Measurements from ENCODE around the gene TBX19.
"Not testable (repeated sequence)": the region's sequence is repeated elsewhere in the genome, so short reads cannot be mapped to it uniquely, and the experiment has no call there.

Gene TBX19

GRCh38 chr1:168344517-168344916 is 63.8 kb downstream of the TBX19 start:
- H3K9me3 ChIP-seq (ENCODE audit: control insufficient read depth, insufficient read depth, low read length) = no peaks in the 10 kb centered on the region
- no peaks in the 10 kb centered on the region for H3K4me1 ChIP-seq (ENCODE audit: control insufficient read depth, insufficient read depth, low read length)
- H3K4me3 ChIP-seq (ENCODE audit: low read depth, low read length) = no peak overlapping the region
- H3K27me3 ChIP-seq (ENCODE audit: control insufficient read depth, insufficient read depth, low read length) = no peaks in the 10 kb centered on the region
- no peaks in the 10 kb centered on the region for H3K36me3 ChIP-seq (ENCODE audit: control insufficient read depth, insufficient read depth, low read length)
- H3K9ac ChIP-seq (ENCODE audit: low read depth, low read length) = no peak overlapping the region

- Histone ChIP-seq H3K9ac (ENCODE audit: low read depth, low read length) (no peak overlapping the region), H3K9me3 (ENCODE audit: control insufficient read depth, insufficient read depth, low read length) (no peaks in the 10 kb centered on the region), H3K4me3 (ENCODE audit: low read depth, low read length) (no peak overlapping the region), H3K27me3 (ENCODE audit: control insufficient read depth, insufficient read depth, low read length) (no peaks in the 10 kb centered on the region), H3K36me3 (ENCODE audit: control insufficient read depth, insufficient read depth, low read length) (no peaks in the 10 kb centered on the region), H3K4me1 (ENCODE audit: control insufficient read depth, insufficient read depth, low read length) (no peaks in the 10 kb centered on the region)
These were observed 65.3 kb downstream of the TBX19 start for GRCh38 chr1:168345939-168346338.

GRCh38 chr1:168347630-168348029 is 67.0 kb downstream of the TBX19 start:
- Histone ChIP-seq H3K4me1 (ENCODE audit: control insufficient read depth, insufficient read depth, low read length) (no peaks in the 10 kb centered on the region), H3K27me3 (ENCODE audit: control insufficient read depth, insufficient read depth, low read length) (no peaks in the 10 kb centered on the region), H3K9me3 (ENCODE audit: control insufficient read depth, insufficient read depth, low read length) (no peaks in the 10 kb centered on the region), H3K36me3 (ENCODE audit: control insufficient read depth, insufficient read depth, low read length) (no peaks in the 10 kb centered on the region), H3K4me3 (ENCODE audit: low read depth, low read length) (no peak overlapping the region), H3K9ac (ENCODE audit: low read depth, low read length) (no peak overlapping the region)

GRCh38 chr1:168348146-168348709 is 67.6 kb downstream of the TBX19 start:
- H3K9ac ChIP-seq (ENCODE audit: low read depth, low read length) = no peak overlapping the region
- no peaks in the 10 kb centered on the region for H3K9me3 ChIP-seq (ENCODE audit: control insufficient read depth, insufficient read depth, low read length)
- no peaks in the 10 kb centered on the region for H3K4me1 ChIP-seq (ENCODE audit: control insufficient read depth, insufficient read depth, low read length)
- H3K36me3 ChIP-seq (ENCODE audit: control insufficient read depth, insufficient read depth, low read length) = no peaks in the 10 kb centered on the region
- no peaks in the 10 kb centered on the region for H3K27me3 ChIP-seq (ENCODE audit: control insufficient read depth, insufficient read depth, low read length)
- no peak overlapping the region for H3K4me3 ChIP-seq (ENCODE audit: low read depth, low read length)

GRCh38 chr1:168354335-168355269 is 73.9 kb downstream of the TBX19 start:
- H3K4me3 ChIP-seq (ENCODE audit: low read depth, low read length) = peak overlapping the region; percentile 45

GRCh38 chr1:168360151-168361021 is 79.7 kb downstream of the TBX19 start:
- no peak overlapping the region for H3K4me3 ChIP-seq (ENCODE audit: low read depth, low read length)
- no peaks in the 10 kb centered on the region for H3K27me3 ChIP-seq (ENCODE audit: control insufficient read depth, insufficient read depth, low read length)
- H3K9ac ChIP-seq (ENCODE audit: low read depth, low read length) = no peak overlapping the region
- H3K36me3 ChIP-seq (ENCODE audit: control insufficient read depth, insufficient read depth, low read length) = no peaks in the 10 kb centered on the region
- no peaks in the 10 kb centered on the region for H3K9me3 ChIP-seq (ENCODE audit: control insufficient read depth, insufficient read depth, low read length)
- H3K4me1 ChIP-seq (ENCODE audit: control insufficient read depth, insufficient read depth, low read length) = no peaks in the 10 kb centered on the region

More at GRCh38 chr1:168354335-168355269, 73.9 kb downstream of the TBX19 start:
- not testable (repeated sequence) for H3K9me3 ChIP-seq (ENCODE audit: control insufficient read depth, insufficient read depth, low read length); H3K27me3 ChIP-seq (ENCODE audit: control insufficient read depth, insufficient read depth, low read length); H3K36me3 ChIP-seq (ENCODE audit: control insufficient read depth, insufficient read depth, low read length); H3K4me1 ChIP-seq (ENCODE audit: control insufficient read depth, insufficient read depth, low read length)
- peak overlapping the region; percentile 37 for H3K9ac ChIP-seq (ENCODE audit: low read depth, low read length)

GRCh38 chr1:168361252-168361651 is 80.6 kb downstream of the TBX19 start:
- Histone ChIP-seq H3K36me3 (ENCODE audit: control insufficient read depth, insufficient read depth, low read length) (no peaks in the 10 kb centered on the region), H3K9me3 (ENCODE audit: control insufficient read depth, insufficient read depth, low read length) (no peaks in the 10 kb centered on the region), H3K27me3 (ENCODE audit: control insufficient read depth, insufficient read depth, low read length) (no peaks in the 10 kb centered on the region), H3K4me3 (ENCODE audit: low read depth, low read length) (no peak overlapping the region), H3K9ac (ENCODE audit: low read depth, low read length) (no peak overlapping the region), H3K4me1 (ENCODE audit: control insufficient read depth, insufficient read depth, low read length) (no peaks in the 10 kb centered on the region)

- Histone ChIP-seq H3K4me3 (ENCODE audit: low read depth, low read length) (no peak overlapping the region), H3K36me3 (ENCODE audit: control insufficient read depth, insufficient read depth, low read length) (no peaks in the 10 kb centered on the region), H3K4me1 (ENCODE audit: control insufficient read depth, insufficient read depth, low read length) (no peaks in the 10 kb centered on the region), H3K9ac (ENCODE audit: low read depth, low read length) (no peak overlapping the region), H3K27me3 (ENCODE audit: control insufficient read depth, insufficient read depth, low read length) (no peaks in the 10 kb centered on the region), H3K9me3 (ENCODE audit: control insufficient read depth, insufficient read depth, low read length) (no peaks in the 10 kb centered on the region)
These were observed 82.3 kb downstream of the TBX19 start for GRCh38 chr1:168362991-168363390.

Data from iPS-15b (cell line).